ENCODE measurements around the gene CASZ1. TPM values are rescaled to one million over a fixed set of nuclear protein-coding genes. Genes with fewer than 3 reads are reported as not detected.

The CASZ1 gene
- total and polyA plus RNA-seq, 2 donors (not counting 3 experiments of a cell fraction or from before 2014, with no cell fraction given), result 1.5 to 5.2 TPM

GRCh38 chr1:10789047-10789791 is 7.2 kb downstream of the CASZ1 start:
- DNase-seq (ENCODE audit: low read depth, low spot score) (no peak), FAIRE-seq (no peak)
- Histone ChIP-seq H3K4me1 (ENCODE audit: control insufficient read depth, extremely low read depth, insufficient read depth, low read length) (peaks cover 10% of the 10 kb centered on the region), H3K79me2 (ENCODE audit: control insufficient read depth, insufficient read depth, low read length) (no peaks in the 10 kb centered on the region), H3K9me1 (replicated peaks; ENCODE audit: control insufficient read depth, extremely low read depth, insufficient read depth, low read length) (no peaks in the 10 kb centered on the region), H2AFZ (ENCODE audit: low read depth, low read length) (no peak overlapping the region), H3K4me3 (replicated peaks in 1 of 3; ENCODE audit: insufficient read depth in 1 of 3, low read depth in 1 of 3, low read length in 3 of 3) (no peak overlapping the region), H4K20me1 (replicated peaks; ENCODE audit: control insufficient read depth, extremely low read depth, insufficient read depth, low read length) (no peaks in the 10 kb centered on the region), H3K27ac (ENCODE audit: insufficient read depth, low read depth, low read length) (no peak overlapping the region), H3K4me2 (ENCODE audit: insufficient read depth, low read length) (no peak overlapping the region), H3K36me3 (ENCODE audit: control insufficient read depth in 2 of 2, extremely low read depth in 1 of 2, insufficient read depth in 2 of 2, low read length in 2 of 2) (no peaks in the 10 kb centered on the region), H3K27me3 (ENCODE audit: control insufficient read depth in 2 of 2, insufficient read depth in 2 of 2, low read length in 2 of 2) (peaks cover 20 to 32% of the 10 kb centered on the region in 2 experiments), H3K9me3 (replicated peaks; ENCODE audit: control insufficient read depth, insufficient read depth, low read length) (no peaks in the 10 kb centered on the region), H3K9ac (replicated peaks; ENCODE audit: extremely low read depth, insufficient read depth, low read length) (no peak overlapping the region)
- POLR2A ChIA-PET, result no interaction called here
- TF ChIP-seq CTCF (IDR thresholded peaks at IDR 0.05; ENCODE audit: extremely low read depth in 1 of 2, insufficient read depth in 1 of 2, low read depth in 1 of 2, low read length in 2 of 2) (no peak), EZH2 (IDR thresholded peaks at IDR 0.05; ENCODE audit: borderline replicate concordance, low read depth, low read length, severe bottlenecking) (no peak), MAX (IDR thresholded peaks at IDR 0.05; ENCODE audit: insufficient read depth, insufficient read length) (no peak), POLR2AphosphoS5 (IDR thresholded peaks at IDR 0.05; ENCODE audit: insufficient read depth, low read depth, low read length) (no peak), FOS (IDR thresholded peaks at IDR 0.05; ENCODE audit: borderline replicate concordance, insufficient read depth, low read length) (no peak), GATA2 (IDR thresholded peaks at IDR 0.05; ENCODE audit: insufficient read depth, insufficient read length, low read depth, low read length) (no peak), POLR2A (IDR thresholded peaks at IDR 0.05; ENCODE audit: low read depth, low read length) (no peak), JUN (IDR thresholded peaks at IDR 0.05; ENCODE audit: borderline replicate concordance, insufficient read depth, insufficient read length, low read depth) (no peak), MYC (IDR thresholded peaks at IDR 0.05; ENCODE audit: low read depth, low read length) (no peak)
- intact Hi-C loops (cut with micrococcal nuclease), result loop anchor here (2.0 kb wide), 1 partner anchor 78 kb away; no protein-coding TSS in a partner anchor
- no TSS peak for BruUV-seq (replicated peaks)
- dilution Hi-C loops (cut with MboI; ENCODE audit: extremely low pct_ligation_motif_present, low sequenced_read_pairs), result no loop called here
- CTCF ChIA-PET, result interaction anchor here (1.6 kb wide), 1 partner anchor 282 kb away, joined by 4 read pairs; no protein-coding TSS in a partner anchor
